KG1 (cell line): ENCODE measurements around the gene SHLD1.
"Not testable (repeated sequence)": the region's sequence is repeated elsewhere in the genome, so short reads cannot be mapped to it uniquely, and the experiment has no call there.

Experiments
- DNase-seq: peaks from one replicate; lab custom pipeline; 2025; lab: John Stamatoyannopoulos, UW

Gene SHLD1

GRCh38 chr20:5781367-5781766 is 31.2 kb downstream of the SHLD1 start:
- DNase-seq = not testable (repeated sequence)

DNA sequence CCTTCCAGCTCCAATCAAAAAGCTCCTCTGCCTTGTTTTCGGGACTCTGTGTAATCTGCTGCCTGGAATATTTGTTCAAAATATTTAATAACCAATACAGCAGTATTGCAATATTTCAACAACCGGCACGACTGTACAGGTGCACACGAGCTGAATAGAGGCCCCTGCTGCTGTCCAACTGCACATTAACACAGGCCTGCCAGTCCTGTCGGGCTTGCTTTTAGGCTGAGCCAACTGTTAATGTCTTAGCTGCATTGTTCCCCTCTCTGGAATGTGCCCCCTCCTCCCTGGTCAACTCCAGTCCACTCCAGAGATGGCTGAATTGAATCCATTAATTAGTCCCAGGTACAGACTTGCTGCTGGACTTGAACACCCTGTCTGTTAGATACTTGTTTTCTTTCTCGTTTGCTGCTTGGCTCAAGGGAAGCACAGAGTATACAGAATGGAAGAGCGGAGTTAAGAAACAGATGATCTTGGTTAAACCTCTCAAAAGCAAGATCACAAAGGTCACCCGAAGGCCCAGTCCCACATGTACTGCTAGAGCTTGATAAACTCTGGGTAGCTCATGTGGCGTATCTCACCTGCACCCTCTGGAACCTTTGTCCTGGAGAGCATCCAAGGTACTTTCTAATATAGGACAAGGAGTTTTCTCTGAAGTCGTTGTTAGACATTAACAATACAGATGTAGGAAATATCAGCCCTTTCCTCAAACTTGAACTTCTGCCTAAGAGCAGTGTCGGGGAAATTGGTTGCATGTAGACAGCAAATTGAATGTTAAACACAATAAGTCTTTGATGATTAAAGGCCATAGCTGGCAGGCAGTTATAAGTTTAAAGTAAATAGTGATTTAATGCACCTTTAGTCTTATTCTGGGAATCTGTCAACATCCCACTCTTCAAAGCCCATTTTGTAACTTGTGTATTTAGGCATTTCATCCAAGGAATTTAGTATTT is 31.9 kb downstream of the SHLD1 start:
- DNase-seq = no peak

- no peak for DNase-seq
These were observed 34.5 kb downstream of the SHLD1 start for GRCh38 chr20:5784735-5785134.

DNA sequence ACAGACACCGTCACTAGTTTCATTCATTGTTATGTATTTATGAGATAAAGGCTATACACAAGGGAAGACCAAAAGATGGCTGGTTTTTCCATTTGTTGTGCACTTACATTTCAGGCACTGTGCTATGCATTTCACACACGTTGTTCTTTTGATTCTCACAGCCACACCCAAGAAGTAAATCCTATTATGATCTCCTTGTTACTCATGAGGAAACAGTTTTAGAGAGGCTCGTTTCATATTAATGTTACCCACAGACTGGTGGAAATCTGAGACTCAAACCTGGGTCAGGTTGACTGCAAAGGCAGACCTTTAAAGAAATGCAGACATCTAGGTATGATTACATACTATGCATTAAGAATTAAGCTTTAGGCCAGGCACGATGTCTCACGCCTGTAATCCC is 34.9 kb downstream of the SHLD1 start:
- no peak for DNase-seq

DNA sequence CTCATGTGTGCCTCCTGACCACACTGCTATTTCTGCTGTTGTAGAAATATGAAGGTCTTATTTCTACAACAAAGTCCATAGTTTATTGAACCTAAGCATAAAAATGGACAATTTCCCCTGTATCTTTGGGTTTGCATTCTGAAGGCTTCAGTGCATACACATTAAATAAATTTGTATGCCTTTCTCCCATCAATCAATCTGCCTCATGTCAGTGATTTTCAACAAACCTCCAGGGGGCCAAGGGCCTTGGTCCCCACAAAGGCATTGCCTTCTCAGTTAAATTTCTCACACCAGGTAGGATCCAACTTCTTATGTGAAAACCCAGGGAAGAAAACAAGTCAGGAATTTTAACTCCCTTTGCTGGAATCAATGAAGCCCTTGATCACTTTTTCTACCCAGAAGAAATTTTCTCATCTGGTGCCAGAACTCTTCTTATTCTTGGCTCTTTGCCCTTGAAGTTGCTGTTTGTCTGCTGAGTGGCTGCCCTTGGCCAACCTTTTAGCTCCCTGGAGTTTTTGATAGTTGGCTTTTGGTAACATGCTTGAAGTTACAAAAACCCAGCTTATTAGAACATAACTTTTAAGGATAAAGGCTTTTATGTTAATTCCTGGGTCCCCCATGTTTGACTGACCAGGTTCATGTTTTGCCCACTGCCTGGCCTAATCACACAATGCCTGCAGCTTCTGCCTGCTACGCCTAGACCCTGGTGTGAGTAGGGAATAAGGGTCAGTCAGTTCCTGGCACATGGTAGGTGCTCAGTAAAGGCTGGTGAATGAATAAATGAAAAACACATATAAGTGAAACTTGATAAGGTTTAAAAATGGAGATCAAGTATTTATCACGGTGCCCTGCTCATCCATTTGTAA is 37.0 kb downstream of the SHLD1 start:
- DNase-seq = no peak

GRCh38 chr20:5787796-5788165 is 37.6 kb downstream of the SHLD1 start:
- no peak for DNase-seq

DNA sequence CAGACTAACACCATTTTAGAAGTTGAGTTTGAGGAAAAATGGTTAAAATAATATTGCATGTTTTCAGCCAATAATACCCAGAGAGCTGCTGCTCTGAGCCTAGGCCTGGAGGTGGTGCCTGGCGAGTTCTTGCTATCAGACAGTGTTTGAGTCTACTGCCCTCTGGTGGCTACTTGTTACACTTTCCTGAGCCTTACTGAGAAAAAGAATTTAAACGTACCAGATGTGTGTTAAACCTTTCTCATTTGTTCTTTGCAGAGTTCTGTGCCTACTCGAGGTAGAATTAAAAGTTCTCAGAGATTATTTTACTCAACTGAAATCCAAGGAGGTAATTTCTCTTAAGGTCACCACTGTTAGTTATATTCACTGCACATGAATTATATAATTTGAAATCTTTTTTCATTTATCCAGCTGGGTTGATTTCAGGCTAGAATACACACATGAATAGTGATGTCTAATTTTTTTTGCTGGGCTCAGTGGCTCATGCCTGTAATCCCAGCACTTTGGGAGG is 38.2 kb downstream of the SHLD1 start:
- DNase-seq = peak; percentile 84

GRCh38 chr20:5789827-5790226 is 39.6 kb downstream of the SHLD1 start:
- no peak for DNase-seq

DNA sequence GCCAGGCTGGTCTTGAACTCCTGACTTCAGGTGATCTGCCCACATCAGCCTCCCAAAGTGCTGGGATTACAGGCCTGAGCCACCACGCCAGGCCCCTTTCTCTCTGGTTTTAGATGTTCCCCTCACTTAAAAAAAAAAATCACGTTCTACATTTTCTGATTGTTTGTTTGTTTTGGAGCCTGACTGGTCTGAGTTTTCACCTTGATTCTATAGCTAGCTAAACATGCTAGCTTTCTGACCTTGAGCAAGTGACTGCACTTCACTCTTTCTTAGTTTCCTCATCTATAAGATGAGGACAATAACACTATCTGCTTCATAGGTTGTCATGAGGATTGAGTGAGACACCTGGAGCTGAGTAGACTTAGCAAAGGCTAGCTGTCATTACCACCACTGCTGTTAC is 43.7 kb downstream of the SHLD1 start:
- DNase-seq = no peak

- DNase-seq = no peak
These were observed 46.3 kb downstream of the SHLD1 start for GRCh38 chr20:5796331-5797040.

DNA sequence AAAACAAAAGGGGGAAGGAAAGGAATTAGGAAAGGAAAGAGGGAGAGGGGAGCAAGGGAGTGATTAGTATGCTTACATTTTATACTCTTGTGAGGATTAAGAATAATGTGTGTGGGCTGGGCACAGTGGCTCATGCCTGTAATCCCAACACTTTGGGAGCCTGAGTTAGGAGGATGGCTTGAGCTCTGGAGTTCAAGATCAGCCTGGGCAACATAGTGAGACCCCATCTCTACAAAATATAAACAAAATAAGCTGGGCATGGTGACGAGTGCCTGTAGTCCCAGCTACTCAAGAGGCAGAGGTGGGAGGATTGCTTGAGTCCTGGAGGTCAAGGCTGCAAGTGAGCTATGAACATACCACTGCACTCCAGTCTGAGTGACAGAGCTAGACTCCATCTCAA is 47.0 kb downstream of the SHLD1 start:
- no peak for DNase-seq

DNA sequence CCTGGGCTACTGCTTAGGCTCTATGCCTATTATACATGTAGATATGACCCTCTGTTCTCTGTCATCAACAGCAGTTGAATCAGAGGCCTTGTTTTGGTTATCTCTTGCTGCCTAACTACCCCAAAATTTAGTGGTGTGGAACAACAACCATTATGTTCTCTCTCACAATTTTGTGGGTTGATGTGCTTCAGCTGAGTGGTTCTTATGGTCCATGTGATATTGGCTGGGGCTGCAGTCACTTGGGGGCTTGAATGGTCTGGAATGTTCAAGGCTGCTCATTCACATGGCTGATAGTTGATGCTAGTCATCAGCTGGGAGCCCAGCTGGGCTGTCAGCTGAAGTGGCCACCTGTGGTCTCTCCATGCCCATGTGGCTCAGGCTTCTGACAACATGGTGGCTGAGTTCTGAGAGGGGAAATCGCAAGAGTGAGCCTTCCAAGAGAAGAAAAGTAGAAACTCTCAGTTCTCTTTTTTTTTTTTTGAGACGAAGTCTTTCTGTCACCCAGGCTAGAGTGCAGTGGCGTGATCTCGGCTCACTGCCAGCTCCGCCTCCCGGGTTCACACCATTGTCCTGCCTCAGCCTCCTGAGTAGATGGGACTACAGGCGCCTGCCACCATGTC is 47.8 kb downstream of the SHLD1 start:
- no peak for DNase-seq

DNA sequence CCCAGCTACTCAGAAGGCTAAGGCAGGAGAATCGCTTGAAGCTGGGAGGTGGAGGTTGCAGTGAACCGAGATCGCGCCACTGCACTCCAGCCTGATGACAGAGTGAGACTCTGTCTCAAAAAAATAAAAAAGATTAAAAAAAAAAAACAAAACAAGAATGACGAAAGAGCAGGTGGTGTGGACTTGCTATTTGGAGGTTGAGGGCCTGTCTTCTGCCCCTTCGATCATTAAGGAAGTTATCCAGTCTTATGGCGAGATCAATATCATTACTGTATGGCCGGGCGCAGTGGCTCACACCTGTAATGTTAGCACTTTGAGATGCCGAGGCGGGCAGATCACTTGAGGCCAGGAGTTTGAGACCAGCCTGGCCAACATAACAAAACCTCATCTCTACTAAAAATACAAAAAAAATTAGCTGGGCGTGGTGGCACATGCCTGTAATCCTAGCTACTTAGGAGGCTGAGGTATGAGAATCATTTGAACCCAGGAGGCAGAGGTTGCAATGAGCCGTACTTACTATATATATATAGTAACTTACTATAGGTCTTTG is 53.6 kb downstream of the SHLD1 start:
- not testable (repeated sequence) for DNase-seq

GRCh38 chr20:5806457-5807263 is 56.5 kb downstream of the SHLD1 start:
- no peak for DNase-seq

- DNase-seq = no peak
These were observed 57.2 kb downstream of the SHLD1 start for GRCh38 chr20:5807431-5807830.

DNA sequence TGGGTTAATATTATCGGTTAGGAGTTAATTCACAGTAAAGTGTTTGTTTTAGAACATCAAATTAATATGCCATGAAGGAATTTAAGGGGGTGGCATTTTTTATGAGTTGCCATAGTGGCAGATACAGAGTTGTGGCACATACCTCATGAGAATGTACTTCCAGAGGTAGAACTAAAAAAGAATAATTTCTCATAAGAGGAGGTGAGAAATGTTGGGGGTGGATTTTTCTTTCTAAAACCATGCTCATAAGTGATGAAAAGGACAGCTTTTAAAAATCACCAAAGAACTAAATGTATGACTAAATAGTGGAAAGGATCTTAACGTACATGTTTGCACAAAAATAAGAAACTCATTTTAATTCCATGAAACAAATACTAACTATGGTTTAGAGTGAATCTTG is 58.7 kb downstream of the SHLD1 start:
- DNase-seq = no peak

- DNase-seq = no peak
These were observed 59.3 kb downstream of the SHLD1 start for GRCh38 chr20:5809495-5809894.

GRCh38 chr20:5810800-5811422 is 60.7 kb downstream of the SHLD1 start:
- DNase-seq = no peak

GRCh38 chr20:5811746-5812145 is 61.5 kb downstream of the SHLD1 start:
- DNase-seq = no peak

- DNase-seq = no peak
These were observed 68.1 kb downstream of the SHLD1 start for GRCh38 chr20:5818346-5818681.
